Activated T-cell treated with anti-CD3 and anti-CD28 coated beads for 24 hours (primary cell): ENCODE measurements around the gene GNA15.
A peak's percentile ranks its signal among the peaks of the same experiment; 100 is the strongest.

Experiments used
- DNase-seq: peaks from one replicate; pipeline ENCODE4 v3.0.0-alpha.2; 2020; ENCODE audit warnings: low read depth

Gene GNA15

DNA sequence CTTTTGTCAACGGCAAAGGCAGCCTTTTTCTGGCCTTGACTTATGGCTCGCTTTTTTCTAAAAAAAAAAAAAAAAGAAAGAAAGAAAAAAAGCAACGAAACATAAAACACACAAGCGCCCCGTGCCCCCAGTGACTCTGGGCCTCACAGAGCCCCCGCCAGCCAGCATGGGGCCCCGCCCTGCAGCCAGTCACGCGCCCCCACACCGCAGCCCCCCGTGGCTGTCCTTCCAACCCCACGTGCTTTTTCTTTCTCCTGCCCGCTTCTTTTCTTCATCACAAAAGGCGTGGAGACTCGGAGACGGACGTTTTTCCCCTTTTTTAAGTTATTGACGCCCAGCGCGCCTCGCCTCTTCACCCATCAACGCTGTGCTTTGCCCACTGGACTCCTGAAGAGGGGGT, 14.4 kb upstream of the GNA15 start:
- no peak for DNase-seq

DNA sequence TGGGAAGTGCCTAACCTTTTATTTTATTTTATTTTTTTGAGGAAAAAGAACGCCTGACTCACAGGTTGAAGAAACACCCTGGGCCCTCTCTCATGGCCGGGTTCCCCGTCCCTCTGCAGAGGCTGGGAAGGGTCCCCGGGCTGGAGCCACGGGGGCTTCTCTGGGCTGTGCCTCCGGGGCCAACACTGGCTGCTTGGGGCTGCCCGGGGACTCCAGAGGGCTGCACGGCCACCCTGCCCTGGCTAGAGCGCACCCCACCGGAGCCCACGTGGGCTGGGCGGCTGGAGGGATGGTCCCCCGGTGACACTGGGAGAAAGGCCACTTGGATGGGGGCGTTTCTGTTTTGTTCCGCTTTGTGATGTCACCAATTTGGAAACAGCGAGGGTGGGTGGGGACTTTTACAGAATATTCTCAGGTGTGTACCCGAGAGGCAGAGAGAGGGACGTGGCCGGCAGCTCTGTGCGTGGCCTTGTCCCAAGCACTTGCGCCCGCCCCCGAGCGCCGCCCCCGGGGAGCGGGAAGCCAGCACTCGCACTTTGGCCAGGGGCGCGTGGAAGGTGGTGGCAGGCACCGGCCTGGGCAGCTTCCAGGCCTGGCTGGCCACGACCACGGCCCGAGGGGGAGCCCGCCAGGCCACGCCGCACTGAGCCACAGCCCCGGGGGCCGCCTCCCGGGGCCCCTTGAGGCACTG, 13.9 kb upstream of the GNA15 start:
- DNase-seq = no peak

GRCh38 chr19:3122512-3122870, 13.3 kb upstream of the GNA15 start:
- no peak for DNase-seq

DNA sequence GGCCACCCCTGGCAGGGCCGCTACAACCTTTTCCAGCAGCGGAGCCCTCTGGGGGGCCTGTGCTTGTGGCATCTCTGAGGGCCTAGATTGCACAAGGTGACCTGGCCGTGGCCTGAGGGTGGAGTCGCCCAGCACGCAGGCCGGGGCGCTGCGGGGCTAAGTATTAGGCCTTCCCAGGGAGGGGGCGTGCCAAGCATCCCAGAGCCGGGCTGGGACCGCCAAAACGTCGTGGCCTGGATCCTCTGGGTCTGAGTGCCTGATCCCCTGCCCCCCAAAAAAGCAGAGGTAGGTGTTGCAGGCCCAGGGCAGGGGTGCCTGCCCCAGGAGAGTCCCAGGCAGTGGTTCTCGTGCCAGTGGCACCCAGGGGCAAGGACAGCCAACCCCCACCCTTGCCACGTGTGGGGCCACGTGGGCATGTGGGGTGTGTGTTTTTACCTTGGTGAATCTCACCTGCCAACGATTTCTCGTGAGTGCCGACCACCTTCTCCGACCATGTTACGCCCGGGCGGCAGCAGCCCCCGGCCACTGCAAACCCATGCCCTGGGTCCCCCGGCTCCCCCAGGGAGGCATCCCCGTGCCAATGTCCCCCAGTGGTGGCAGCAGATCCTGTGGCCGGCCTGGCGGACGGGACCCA, 12.6 kb upstream of the GNA15 start:
- no peak for DNase-seq

- DNase-seq = no peak
These were observed 11.9 kb upstream of the GNA15 start for GRCh38 chr19:3123956-3124355.

- no peak for DNase-seq
These were observed 11.2 kb upstream of the GNA15 start for GRCh38 chr19:3124630-3125029.

GRCh38 chr19:3125900-3126524, 9.8 kb upstream of the GNA15 start:
- peak; percentile 67 for DNase-seq

GRCh38 chr19:3129112-3129511, 6.7 kb upstream of the GNA15 start:
- DNase-seq = no peak

DNA sequence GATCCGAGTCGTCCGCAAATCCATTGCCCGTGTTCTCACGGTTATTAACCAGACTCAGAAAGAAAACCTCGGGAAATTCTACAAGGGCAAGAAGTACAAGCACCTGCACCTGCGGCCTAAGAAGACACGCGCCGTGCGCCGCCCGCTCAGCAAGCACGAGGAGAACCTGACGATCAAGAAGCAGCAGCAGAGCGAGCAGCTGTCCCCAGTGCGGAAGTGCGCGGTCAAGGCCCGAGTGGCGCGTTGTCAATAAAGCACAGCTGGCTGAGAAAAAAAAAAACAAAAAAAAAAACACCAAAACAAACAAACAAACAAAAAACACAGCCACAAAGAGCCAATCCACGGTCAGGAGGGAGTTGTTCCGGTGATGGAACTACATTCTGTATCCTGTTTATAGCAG, 4.7 kb upstream of the GNA15 start:
- no peak for DNase-seq

- peak; percentile 67 for DNase-seq
These were observed 2.7 kb upstream of the GNA15 start for GRCh38 chr19:3132971-3133792.

DNA sequence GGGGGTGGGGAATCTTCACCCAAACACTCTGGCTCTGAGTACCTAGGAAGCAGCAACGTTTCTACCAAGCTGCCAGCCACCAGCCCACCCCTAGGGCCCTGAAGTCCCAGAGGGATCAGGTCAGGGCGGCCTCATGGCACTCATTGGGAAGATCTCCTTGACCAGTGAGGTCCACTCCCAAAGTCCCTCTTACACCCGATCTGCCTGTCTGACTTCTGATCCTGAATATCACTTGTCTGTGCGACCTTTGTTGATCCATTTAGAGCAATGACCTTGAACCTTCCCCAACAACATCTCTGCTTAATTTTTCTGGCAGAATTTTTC, 2.1 kb upstream of the GNA15 start:
- no peak for DNase-seq

GRCh38 chr19:3136684-3137055, 837 bp downstream of the GNA15 start:
- no peak for DNase-seq

- no peak for DNase-seq
These were observed 1.3 kb downstream of the GNA15 start for GRCh38 chr19:3137119-3137518.

- no peak for DNase-seq
These were observed 2.4 kb downstream of the GNA15 start for GRCh38 chr19:3138268-3138667.

GRCh38 chr19:3140667-3141038, 4.8 kb downstream of the GNA15 start:
- DNase-seq = no peak

- no peak for DNase-seq
These were observed 6.4 kb downstream of the GNA15 start for GRCh38 chr19:3142292-3142670.

DNA sequence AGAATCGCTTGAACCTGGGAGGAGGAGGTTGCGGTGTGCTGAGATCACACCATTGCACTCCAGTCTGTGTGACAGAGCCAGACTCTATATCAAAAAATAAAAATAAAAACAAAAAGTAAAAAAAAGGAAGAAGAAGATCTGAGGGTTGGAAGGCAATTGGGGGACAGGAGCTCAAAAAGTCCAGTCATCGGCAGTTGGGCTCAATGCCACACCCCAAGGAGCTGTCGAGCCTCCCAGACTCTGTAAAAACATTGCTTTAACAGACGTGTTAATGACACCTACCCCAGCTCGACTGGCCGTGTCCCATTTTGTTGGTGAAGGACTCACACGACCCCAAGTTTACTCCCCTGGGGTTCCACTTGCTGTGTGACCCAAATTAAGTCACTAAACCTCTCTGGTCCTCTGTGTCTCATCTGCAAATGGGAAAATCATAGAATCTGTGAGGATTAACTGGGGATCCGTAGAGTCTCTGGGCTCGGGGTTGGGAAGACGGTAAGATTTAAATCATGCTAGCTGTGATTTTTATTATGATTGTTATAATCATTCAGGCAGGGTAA, 7.0 kb downstream of the GNA15 start:
- DNase-seq = no peak

GRCh38 chr19:3145909-3146676, 10.3 kb downstream of the GNA15 start:
- no peak for DNase-seq

- peak; percentile 51 for DNase-seq
These were observed 10.9 kb downstream of the GNA15 start for GRCh38 chr19:3146677-3147100.

- DNase-seq = no peak
These were observed 12.7 kb downstream of the GNA15 start for GRCh38 chr19:3148503-3148902.

- DNase-seq = no peak
These were observed 13.3 kb downstream of the GNA15 start for GRCh38 chr19:3149089-3149488.
